ENCODE results near the gene CNGA3. TPM values are rescaled to one million over a fixed set of nuclear protein-coding genes. Genes with fewer than 3 reads are reported as not detected.
"Not testable (repeated sequence)": the region's sequence is repeated elsewhere in the genome, so short reads cannot be mapped to it uniquely, and the experiment has no call there.

Gene CNGA3
- polyA plus RNA-seq, 4 donors: not detected

GRCh38 chr2:98393354-98393753 is 47.1 kb downstream of the CNGA3 start:
- DNase-seq (ENCODE audit: low read depth in 4 of 4, low spot score in 3 of 4): no peak

DNA sequence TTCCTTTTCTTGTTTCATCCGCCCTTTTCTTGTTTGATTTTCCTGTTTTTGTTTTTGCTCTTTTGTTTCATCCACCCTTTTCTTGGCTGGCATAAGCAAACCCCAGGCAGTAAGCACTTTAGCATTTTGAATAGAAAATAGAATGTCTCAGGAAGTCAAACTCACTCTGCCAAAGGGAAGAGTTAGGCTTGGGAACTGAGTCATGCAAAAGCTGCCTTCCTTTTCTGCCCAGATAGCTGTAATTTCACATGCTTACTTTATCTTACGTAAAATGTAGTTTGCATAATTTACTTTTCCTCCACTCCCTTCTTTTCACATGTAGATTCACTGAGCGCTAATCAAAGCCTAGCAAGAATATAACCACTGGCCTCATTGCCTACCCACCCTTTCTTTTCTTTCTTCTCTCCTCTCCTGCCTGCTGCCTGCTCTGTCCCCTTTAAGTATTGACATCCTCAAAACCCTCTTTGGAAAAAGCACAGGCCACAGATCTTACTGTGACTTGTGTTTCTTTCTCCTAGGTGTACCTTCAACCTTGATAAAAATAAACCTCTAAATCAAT is 48.4 kb downstream of the CNGA3 start:
- DNase-seq (ENCODE audit: low read depth in 4 of 4, low spot score in 3 of 4): no peak

DNA sequence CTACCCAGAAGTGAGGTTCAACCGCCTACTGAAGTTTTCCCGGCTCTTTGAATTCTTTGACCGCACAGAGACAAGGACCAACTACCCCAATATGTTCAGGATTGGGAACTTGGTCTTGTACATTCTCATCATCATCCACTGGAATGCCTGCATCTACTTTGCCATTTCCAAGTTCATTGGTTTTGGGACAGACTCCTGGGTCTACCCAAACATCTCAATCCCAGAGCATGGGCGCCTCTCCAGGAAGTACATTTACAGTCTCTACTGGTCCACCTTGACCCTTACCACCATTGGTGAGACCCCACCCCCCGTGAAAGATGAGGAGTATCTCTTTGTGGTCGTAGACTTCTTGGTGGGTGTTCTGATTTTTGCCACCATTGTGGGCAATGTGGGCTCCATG is 49.7 kb downstream of the CNGA3 start:
- DNase-seq (ENCODE audit: low read depth in 4 of 4, low spot score in 3 of 4): no peak

DNA sequence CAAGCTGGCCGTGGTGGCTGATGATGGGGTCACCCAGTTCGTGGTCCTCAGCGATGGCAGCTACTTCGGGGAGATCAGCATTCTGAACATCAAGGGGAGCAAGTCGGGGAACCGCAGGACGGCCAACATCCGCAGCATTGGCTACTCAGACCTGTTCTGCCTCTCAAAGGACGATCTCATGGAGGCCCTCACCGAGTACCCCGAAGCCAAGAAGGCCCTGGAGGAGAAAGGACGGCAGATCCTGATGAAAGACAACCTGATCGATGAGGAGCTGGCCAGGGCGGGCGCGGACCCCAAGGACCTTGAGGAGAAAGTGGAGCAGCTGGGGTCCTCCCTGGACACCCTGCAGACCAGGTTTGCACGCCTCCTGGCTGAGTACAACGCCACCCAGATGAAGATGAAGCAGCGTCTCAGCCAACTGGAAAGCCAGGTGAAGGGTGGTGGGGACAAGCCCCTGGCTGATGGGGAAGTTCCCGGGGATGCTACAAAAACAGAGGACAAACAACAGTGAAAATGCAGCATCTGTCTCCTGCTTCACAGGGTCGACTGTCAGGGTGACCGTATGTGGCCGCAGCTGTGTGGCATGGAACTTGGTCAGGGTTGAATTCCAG is 50.6 kb downstream of the CNGA3 start:
- DNase-seq (ENCODE audit: low read depth in 4 of 4, low spot score in 3 of 4): no peak

- DNase-seq (ENCODE audit: low read depth in 4 of 4, low spot score in 3 of 4): no peak
Observed at GRCh38 chr2:98399140-98399539, 52.9 kb downstream of the CNGA3 start.

DNA sequence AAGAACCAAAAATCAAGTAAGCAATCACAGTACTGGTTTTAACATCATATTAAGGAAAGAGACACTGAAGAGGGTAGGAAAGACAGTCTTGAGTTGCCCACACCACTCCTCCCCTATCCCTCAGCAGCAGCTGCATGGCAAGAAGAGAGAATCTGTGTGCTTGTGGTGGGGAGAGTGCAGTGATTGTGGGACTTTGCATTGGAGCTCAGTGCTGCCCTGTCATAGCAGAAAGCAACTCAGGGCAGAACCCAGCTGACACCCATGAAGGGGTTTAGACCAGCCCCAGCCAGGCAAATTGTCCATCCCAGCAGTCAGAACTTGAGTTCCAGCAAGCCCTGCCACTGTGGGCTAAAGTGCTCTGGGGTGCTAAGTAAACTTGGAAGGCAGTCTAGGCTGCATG is 57.6 kb downstream of the CNGA3 start:
- DNase-seq (ENCODE audit: low read depth in 4 of 4, low spot score in 3 of 4): no peak

DNA sequence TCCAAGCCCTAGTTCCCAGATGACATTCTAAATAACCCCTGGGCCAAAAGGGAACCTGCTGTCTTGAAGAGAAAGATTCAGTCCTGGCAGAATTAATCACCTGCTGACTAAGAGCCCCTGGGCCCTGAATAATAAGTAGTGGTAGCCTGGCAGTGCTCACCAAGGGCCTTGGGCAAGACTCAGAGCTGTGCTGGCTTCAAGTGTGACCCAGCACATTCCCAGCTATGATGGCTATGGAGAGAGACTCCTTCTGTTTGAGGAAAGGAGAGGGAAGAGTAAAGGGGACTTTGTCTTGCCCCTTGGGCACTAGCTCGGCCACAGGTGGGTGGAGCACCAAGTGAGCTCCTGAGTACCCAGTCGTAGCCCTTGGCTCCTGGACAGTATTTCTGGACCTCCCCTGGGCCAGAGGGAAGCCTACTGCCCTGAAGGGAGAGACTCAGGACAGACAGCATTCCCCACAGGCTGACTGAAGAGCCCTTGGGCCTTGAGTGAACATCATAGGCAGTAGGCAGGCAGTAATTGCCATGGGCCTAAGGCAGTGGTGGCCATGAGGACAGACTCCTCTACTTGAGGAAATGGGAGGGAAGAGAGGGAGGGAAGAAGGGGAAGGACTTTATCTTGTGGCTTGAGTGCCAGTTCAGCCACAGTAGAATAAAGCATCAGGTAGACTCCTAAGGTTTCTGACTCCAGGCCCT is 58.4 kb downstream of the CNGA3 start:
- no peak for DNase-seq (ENCODE audit: low read depth in 4 of 4, low spot score in 3 of 4)

DNA sequence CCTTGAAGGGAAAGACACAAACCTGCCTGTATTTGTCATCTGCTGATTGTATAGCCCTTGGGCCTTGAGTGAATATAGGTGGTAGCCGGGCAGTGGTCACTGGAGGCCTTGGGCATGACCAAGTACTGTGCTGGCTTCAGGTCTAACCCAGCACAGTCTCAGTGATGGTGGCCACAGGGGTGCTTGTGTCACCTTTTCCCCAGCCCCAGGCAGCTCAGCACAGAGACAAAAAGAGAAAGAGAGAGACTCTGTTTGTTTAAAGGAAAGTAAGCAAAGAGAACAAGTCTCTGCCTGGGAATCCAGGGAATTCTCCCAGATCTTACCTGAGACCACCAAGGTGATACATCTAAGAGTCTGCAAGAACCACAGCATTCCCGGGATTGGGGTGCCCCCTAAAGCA is 59.0 kb downstream of the CNGA3 start:
- DNase-seq (ENCODE audit: low read depth in 4 of 4, low spot score in 3 of 4): no peak

DNA sequence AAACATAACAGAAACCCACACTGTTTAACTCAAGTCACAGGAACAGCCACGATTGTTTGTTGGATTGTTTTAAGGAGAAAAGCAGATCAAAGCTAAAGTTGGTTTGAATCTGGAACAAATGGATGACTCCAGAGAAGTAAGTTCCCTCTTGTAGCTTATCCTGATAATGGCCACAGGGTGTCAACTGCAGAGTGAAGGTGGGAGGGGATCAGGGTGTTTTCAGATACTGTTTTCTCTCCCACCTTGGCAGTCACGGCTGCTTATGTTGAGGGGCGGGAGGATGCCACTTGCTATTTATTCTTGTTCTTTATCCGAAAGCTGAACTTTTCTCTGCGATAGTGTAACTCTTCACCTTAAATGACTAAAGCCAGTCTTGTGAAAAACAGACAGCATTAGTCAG is 61.9 kb downstream of the CNGA3 start:
- DNase-seq (ENCODE audit: low read depth in 4 of 4, low spot score in 3 of 4): no peak

DNA sequence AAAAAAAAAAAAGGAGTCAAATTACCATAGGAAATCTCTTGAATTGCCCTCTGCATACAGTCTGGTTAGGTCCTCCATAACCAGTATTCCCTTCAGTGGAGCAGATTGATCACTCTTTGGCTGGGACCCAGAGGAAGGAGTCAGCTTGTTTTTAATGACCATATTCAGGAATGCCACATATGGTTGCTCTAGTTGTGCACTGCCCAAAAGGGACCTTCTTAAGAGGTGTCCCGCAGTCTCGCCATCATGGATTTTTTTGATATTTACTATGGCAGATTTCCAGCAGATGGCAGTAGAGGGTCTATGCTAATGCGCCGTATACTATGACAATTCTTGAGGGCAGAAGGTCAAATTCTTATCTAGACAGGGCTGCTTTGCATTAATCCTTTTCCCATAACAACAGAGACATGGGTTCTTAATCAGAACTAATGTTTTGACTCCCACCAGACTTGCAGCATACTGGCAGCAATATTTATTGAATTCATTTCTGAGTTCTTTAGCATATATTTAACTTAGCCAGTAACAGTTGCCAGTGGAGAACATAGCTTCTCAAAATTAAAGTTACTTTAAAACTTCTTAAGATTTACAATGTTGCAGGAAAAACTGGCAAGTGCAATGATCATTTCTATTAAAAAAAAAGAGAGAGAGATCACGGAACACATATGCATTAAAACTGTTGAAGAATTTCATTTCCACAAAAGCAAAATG is 66.6 kb downstream of the CNGA3 start:
- peak in 3 of 4 donors; percentile 6 to 17 (median 14) for DNase-seq (ENCODE audit: low read depth in 4 of 4, low spot score in 3 of 4)

GRCh38 chr2:98414246-98414645 is 68.0 kb downstream of the CNGA3 start:
- not testable (repeated sequence) for DNase-seq (ENCODE audit: low read depth in 4 of 4, low spot score in 3 of 4)

- DNase-seq (ENCODE audit: low read depth in 4 of 4, low spot score in 3 of 4): not testable (repeated sequence)
Observed at GRCh38 chr2:98415719-98416248, 69.5 kb downstream of the CNGA3 start.

- DNase-seq (ENCODE audit: low read depth in 4 of 4, low spot score in 3 of 4): no peak
Observed at GRCh38 chr2:98416383-98417159, 70.3 kb downstream of the CNGA3 start.

- DNase-seq (ENCODE audit: low read depth in 4 of 4, low spot score in 3 of 4): no peak
Observed at GRCh38 chr2:98419544-98419943, 73.3 kb downstream of the CNGA3 start.

DNA sequence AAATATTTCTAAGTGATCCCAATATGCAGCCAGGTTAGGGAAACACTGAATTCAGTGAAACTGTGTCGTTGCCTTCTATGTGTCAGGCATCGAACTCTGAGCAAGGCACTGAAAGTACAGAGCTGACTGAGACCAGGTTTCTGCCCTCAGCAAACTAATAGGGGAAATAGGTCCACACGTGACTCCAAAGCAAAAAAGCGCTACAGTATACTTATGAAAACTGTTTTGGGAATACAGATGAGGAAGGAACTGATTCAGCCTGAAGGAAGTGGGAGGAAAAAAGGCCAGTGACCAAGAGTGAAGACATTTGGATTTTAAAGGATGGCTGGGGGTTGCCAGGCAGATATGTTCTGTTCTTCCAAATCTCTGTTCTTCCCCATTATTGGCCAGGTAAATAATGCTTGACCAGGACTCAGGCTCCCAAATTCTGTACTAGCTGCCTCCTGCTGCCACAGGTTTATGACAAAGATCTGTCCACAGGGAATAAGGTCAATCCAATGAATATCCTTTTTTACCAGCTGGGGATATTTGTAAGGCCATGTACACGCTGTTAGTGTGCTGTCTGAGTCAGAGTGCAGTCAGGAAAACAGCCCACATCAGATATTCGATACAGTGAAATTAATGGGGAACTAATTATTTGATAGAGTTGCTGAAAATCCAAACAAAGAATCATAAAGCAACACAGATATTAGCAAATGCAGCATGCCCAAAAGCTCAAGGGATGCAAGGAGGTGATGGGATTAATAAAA is 73.9 kb downstream of the CNGA3 start:
- DNase-seq (ENCODE audit: low read depth in 4 of 4, low spot score in 3 of 4): no peak

GRCh38 chr2:98422449-98422848 is 76.2 kb downstream of the CNGA3 start:
- DNase-seq (ENCODE audit: low read depth in 4 of 4, low spot score in 3 of 4): no peak

DNA sequence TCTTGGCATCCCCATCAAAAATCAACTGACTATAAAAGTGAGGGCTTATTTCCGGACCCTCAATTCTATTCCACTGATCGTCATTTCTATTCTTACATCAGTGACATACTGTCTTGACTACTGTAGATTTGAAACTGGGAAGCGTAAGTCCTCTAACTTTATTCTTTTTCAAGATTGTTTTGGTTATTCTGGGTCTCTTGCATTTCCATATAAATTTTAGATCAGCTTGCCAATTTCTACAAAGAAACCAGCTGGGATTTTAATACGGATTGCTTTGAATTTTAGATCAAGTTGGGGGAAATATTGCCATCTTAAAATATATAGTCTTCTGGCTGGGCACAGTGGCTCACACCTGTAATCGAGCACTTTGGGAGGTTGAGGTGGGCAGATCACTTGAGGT is 80.5 kb downstream of the CNGA3 start:
- DNase-seq (ENCODE audit: low read depth in 4 of 4, low spot score in 3 of 4): no peak

DNA sequence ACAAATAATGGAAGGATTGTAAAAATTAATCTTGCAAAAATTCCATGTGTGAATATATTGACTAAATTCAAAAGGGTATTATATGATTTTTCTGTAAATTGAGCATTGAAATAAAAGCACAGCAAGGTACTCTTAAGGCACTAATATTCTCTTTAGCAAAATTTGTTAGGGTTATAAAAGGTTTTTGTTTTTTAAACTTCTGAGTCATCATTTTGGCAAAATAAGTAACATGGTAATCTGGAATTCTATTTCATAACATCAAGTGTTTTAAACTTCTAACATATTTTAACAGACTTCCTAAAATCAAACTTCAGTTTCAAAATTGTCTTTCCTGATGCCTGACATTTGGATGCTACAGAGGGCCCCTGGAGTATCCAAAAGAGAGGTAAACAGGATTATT is 85.9 kb downstream of the CNGA3 start:
- DNase-seq (ENCODE audit: low read depth in 4 of 4, low spot score in 3 of 4): no peak

DNA sequence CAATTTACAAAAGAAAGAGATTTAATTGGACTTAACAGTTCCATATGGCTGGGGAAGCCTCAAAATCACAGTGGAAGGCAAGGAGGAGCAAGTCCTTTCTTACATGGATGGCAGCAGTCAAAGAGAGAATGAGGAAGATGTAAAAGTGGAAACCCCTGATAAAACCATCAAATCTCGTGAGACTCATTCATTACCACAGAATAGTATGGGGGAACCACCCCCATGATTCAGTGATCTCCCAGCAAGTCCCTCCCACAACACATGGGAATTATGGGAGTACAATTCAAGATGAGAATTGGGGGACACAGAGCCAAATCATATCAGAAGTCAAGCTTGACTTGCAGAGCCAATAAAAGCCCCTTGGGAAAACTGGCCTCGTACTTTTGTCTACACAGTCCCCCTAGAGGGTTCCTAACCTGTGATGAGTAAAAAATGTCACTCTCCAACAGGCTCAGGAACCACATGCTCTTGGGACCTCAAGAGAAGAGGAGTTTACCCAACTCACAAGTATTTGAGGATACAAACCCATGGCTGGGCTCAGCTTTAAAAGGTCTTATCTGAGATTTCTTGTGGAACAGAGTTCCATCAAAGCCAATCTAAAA is 87.2 kb downstream of the CNGA3 start:
- no peak for DNase-seq (ENCODE audit: low read depth in 4 of 4, low spot score in 3 of 4)

DNA sequence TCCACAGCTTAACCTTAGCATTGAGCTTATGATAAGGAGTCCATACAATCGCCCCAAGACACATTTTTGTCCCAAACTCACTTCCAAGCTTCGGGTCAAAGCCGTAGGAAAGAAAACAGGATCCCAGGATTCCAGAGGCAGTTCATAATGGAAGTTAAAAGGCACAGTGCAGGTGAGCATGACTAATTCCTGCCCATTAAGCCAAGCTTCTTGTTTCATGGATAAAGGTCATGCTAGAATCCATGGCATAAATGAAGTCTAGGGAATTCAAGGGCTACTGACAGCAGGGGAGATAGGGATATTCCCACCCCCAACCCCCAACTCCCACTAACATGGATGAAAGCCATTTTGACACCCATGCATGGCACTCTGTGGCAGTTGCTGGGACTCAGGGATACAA is 88.2 kb downstream of the CNGA3 start:
- DNase-seq (ENCODE audit: low read depth in 4 of 4, low spot score in 3 of 4): no peak
